Thyroid gland (tissue), 4 donors: ENCODE data around the gene CNDP1. TPM values are rescaled to one million over a fixed set of nuclear protein-coding genes. Genes with fewer than 3 reads are reported as not detected.

Experiments
- DNase-seq, 2 donors: peaks; one replicate each; pipeline ENCODE4 v3.0.0-alpha.2; 2019
- H3K27ac ChIP-seq, 3 donors: fragments of 200-600 bp; sonication (generic); 1 replicate in 2 of 3; 2 replicates in 1 of 3; pipeline ENCODE4 v1.5.1; 2016 to 2019; ENCODE audit warnings: mild to moderate bottlenecking in 1 of 3, moderate library complexity in 1 of 3
- H3K27me3 ChIP-seq: fragments of 200-600 bp; sonication (generic); one replicate; pipeline ENCODE4 v1.5.1; 2019
- H3K36me3 ChIP-seq, 2 donors: fragments of 200-600 bp; sonication (generic); one replicate each; pipeline ENCODE4 v1.5.1; 2016 to 2019
- H3K4me1 ChIP-seq, 2 donors: fragments of 200-600 bp; sonication (generic); one replicate each; pipeline ENCODE4 v1.5.1; 2017 to 2019
- H3K4me3 ChIP-seq, 3 donors: fragments of 200-600 bp; sonication (generic); replicated peaks in 1 of 3; 1 replicate in 2 of 3; 2 replicates in 1 of 3; pipeline ENCODE4 v1.5.1; 2016; ENCODE audit warnings: mild to moderate bottlenecking in 1 of 3
- H3K9me3 ChIP-seq: fragments of 200-600 bp; sonication (generic); one replicate; pipeline ENCODE4 v1.5.1; 2017
- POLR2A ChIP-seq, 2 donors: fragments of 450-650 bp; IDR thresholded peaks; one replicate each; pipeline ENCODE4 v1.6.1; 2017; ENCODE audit warnings: antibody characterized with exemption in 2 of 2, mild to moderate bottlenecking in 2 of 2, moderate library complexity in 1 of 2
- WGBS, 2 donors: methylation state at CpG; one replicate each; pipeline ENCODE4 v1.1.5; 2017; 5-methylcytosine and 5-hydroxymethylcytosine counted together
- intact Hi-C: fragments of 100-400 bp; cut with DNase I; formaldehyde crosslinking; loops from one replicate; pipeline ENCODE4 v1.15.1; 2023
- total RNA-seq, 4 donors: library from RNA; depleted of rRNA; stranded (reverse); fragments of >200 nt; gene quantifications; one replicate each; pipeline ENCODE4 v1.2.3, GENCODE V29; 2016
- TF ChIP-seq, protein P1 (sequence below), 6 experiments: fragments of 200-600 bp in 3 of 6; fragments of 450-650 bp in 3 of 6; sonication (generic) in 3 of 6; IDR thresholded peaks; one replicate each; pipeline ENCODE4 v1.5.1; 2016 to 2019; ENCODE audit warnings: antibody characterized with exemption in 6 of 6, mild to moderate bottlenecking in 2 of 6, inconsistent platforms in 1 of 6, moderate library complexity in 1 of 6

CNDP1 gene
- total RNA-seq, 4 donors from 2014 or later, result 0.25 to 1.0 TPM; not detected in 2

DNA sequence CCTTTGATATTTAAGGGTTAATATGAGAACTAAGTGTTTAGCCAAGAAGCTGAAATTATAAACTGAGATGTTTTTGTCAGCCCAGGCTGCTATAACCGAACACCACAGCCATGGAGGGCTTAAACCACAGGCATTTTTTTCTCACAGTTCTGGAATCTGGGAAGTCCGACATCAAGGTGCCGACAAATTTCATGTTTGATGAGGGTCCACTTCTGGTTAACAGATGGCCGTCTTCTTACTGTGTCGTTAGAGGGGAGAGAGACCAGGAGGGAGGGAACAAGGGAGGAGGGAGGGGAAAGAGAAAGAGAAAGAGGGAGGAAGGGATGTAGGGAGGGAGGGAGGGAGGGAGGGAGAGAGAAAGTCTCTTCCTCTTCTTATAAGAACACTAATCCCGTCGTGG, 44.6 kb upstream of the CNDP1 start:
- Histone ChIP-seq H3K9me3 (no peaks in the 10 kb centered on the region), H3K4me3 (no peak overlapping the region), H3K27ac (no peak overlapping the region), H3K27me3 (no peaks in the 10 kb centered on the region), H3K4me1 (peaks cover 7 to 9% of the 10 kb centered on the region in 2 donors), H3K36me3 (no peaks in the 10 kb centered on the region)
- no peak for TF ChIP-seq POLR2A (IDR thresholded peaks at IDR 0.05)
- 57 to 64% methylated on average over 7 of the region's 7 CpGs for WGBS, 2 donors
- intact Hi-C loops, result loop anchor here (5.0 to 10.0 kb wide), 3 partner anchors 105 to 335 kb away; partner anchors contain the start of gene ZNF407
- DNase-seq, result no peak

DNA sequence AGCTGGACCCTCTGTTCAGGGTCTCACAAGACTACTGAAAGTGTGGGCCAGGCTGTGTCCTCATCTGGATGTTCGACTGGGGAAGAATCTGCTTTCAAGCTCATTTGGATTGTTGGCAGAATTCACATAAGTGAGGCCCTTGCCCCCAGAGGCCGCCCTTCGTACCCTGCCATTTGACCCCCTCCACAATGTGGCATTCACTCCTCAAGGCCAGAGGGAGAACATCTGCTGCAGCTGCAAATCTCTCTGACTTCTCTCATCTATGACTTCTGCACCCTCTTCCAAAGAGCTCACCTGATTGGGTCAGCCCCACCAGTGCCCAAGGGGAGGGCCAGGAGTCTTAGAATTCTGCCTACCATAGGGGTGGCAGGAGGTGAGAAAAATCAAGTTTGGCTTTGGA, 42.0 kb upstream of the CNDP1 start:
- Histone ChIP-seq H3K27me3 (no peaks in the 10 kb centered on the region), H3K4me1 (peaks cover 3 to 7% of the 10 kb centered on the region in 2 donors), H3K4me3 (no peak overlapping the region), H3K27ac (no peak overlapping the region), H3K9me3 (no peaks in the 10 kb centered on the region), H3K36me3 (no peaks in the 10 kb centered on the region)
- intact Hi-C loops, result loop anchor here (5.0 to 10.0 kb wide), 3 partner anchors 103 to 337 kb away; partner anchors contain the start of gene ZNF407
- 67 to 100% methylated on average over 3 of the region's 3 CpGs for WGBS, 2 donors
- DNase-seq, result no peak
- TF ChIP-seq, protein P1, sequence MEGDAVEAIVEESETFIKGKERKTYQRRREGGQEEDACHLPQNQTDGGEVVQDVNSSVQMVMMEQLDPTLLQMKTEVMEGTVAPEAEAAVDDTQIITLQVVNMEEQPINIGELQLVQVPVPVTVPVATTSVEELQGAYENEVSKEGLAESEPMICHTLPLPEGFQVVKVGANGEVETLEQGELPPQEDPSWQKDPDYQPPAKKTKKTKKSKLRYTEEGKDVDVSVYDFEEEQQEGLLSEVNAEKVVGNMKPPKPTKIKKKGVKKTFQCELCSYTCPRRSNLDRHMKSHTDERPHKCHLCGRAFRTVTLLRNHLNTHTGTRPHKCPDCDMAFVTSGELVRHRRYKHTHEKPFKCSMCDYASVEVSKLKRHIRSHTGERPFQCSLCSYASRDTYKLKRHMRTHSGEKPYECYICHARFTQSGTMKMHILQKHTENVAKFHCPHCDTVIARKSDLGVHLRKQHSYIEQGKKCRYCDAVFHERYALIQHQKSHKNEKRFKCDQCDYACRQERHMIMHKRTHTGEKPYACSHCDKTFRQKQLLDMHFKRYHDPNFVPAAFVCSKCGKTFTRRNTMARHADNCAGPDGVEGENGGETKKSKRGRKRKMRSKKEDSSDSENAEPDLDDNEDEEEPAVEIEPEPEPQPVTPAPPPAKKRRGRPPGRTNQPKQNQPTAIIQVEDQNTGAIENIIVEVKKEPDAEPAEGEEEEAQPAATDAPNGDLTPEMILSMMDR (IDR thresholded peaks at IDR 0.05), result no peak
- no peak for TF ChIP-seq POLR2A (IDR thresholded peaks at IDR 0.05)

DNA sequence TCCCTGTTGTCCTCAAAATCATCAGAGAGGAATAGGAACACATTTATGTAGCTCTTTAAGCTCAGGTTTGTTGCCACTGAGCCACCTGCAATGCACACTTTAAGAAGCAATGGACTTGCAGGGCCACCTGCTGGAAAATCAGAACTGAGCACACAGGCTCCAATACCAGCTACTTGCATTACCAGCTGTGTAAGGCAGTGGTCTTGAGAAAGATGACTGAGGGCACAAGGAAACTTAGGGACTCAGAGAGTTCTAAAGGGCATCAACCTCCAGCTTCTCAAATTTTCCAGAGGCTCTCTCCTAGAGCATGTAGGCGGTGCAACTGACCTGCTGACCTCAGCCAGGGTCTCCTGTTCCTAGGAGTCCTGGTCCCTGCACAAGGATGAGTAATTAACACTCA, 40.6 kb upstream of the CNDP1 start:
- intact Hi-C loops, result loop anchor here (5.0 to 10.0 kb wide), 3 partner anchors 101 to 339 kb away; partner anchors contain the start of gene ZNF407
- no peaks in the 10 kb centered on the region for H3K36me3 ChIP-seq
- peak; percentile 48 to 57 for DNase-seq
- TF ChIP-seq POLR2A (IDR thresholded peaks at IDR 0.05), result no peak
- TF ChIP-seq, protein P1 (IDR thresholded peaks at IDR 0.05), result peak in 4 of 6 experiments; percentile 57 to 75 (median 66)
- H3K9me3 ChIP-seq, result no peaks in the 10 kb centered on the region
- no peaks in the 10 kb centered on the region for H3K27me3 ChIP-seq
- WGBS, 2 donors, result 50 to 87% methylated on average over 1 of the region's 1 CpG
- peaks cover 17% of the 10 kb centered on the region in 2 donors for H3K4me1 ChIP-seq
- no peak overlapping the region for H3K27ac ChIP-seq
- no peak overlapping the region for H3K4me3 ChIP-seq

DNA sequence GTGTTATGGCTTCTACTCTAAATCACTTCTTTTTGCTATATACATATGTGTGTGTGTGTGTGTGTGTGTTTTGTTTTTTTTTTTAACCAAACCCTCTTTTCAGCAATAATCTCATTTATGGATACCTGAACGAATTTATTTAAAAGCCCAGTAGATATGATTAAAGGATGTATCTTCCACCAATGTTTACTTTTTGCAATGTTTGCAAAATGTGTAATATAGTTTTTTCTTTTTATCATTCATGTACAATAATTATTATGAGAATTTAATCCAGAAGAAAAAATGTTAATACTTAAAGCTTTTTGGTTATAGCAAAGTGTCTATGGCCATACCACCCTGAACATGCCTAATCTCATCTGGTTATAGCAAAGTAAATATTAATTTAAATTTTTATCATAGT, 39.8 kb upstream of the CNDP1 start:
- DNase-seq, result no peak
- H3K9me3 ChIP-seq, result no peaks in the 10 kb centered on the region
- no peaks in the 10 kb centered on the region for H3K36me3 ChIP-seq
- 78 to 88% methylated on average over 1 of the region's 1 CpG for WGBS, 2 donors
- H3K4me1 ChIP-seq, result peaks cover 24% of the 10 kb centered on the region in 2 donors
- TF ChIP-seq, protein P1 (IDR thresholded peaks at IDR 0.05), result no peak
- no peaks in the 10 kb centered on the region for H3K27me3 ChIP-seq
- intact Hi-C loops, result loop anchor here (5.0 to 10.0 kb wide), 3 partner anchors 100 to 340 kb away; partner anchors contain the start of gene ZNF407
- H3K4me3 ChIP-seq, result no peak overlapping the region
- H3K27ac ChIP-seq, result no peak overlapping the region

DNA sequence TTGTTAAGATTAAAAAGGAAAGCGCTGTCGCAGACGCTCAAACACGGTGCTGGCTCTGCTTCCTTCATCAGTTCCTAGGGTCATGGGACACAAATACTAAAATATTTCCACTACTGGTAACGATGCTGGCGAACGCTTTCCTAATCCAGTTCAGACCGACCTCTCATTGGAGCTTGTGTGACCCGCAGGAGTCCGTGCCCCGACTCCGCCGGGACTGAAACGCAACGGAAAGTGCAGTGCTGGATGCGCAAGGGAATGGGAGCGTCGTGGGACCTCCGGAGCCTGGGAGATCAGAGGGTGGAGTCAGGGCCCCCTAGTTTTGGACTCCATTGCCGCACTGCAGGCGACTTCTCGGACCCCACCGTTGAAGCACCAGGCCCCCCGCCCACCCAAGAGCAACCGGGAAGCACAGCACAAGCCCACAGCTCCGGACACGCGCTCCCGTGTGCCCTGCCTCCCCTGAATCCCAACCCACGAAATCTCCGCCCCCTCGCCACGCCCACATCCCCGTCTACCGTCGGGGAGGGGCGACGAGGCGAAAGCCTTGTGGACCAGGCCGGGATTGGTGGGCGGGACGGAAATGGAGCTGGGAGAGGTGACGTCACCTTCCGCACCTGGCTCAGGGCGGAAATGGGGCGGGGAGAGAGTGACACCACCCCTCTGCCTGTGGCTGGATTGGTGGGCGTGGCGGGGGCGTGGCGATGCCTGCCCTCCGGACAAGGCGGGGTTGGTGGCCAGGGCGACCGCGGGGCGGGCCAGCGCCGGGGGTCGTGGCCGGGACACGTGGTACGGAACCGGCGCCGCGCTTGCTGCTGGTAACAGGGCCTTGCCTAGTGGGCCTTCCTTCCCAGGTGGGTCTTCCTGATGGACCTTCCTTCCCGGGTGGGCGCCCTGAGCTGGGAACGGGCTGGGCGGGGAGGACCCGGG, 38.5 kb upstream of the CNDP1 start, which contains the start of gene CNDP2:
CNDP2 (plus strand) TSS at position 783 of the 927 bp plus-strand sequence. CDS start 3,611 bp downstream, outside the sequence.
- intact Hi-C loops, result loop anchor here (5.0 to 10.0 kb wide), 3 partner anchors 99 to 341 kb away; partner anchors contain the start of genes CYB5A and ZNF407
- Histone ChIP-seq H3K4me3 (peak within 1 kb of the TSS; percentile 84 to 91 (median 89)), H3K27me3 (no peaks in the 10 kb centered on the region), H3K36me3 (no peaks in the 10 kb centered on the region), H3K9me3 (no peaks in the 10 kb centered on the region), H3K4me1 (peaks cover 33 to 38% of the 10 kb centered on the region in 2 donors), H3K27ac (peak within 1 kb of the TSS; percentile 90 to 97 (median 90))
- WGBS, 2 donors, result 0 to 1% methylated on average over 16 to 34 of the region's 71 CpGs
- TF ChIP-seq, protein P1 (IDR thresholded peaks at IDR 0.05), result no peak
- TF ChIP-seq POLR2A (IDR thresholded peaks at IDR 0.05), result peak; percentile 24 to 93
- peak; percentile 100 for DNase-seq
